PC-9 (cell line): Measurements from ENCODE around the gene TNIK. TPM values are rescaled to one million over a fixed set of nuclear protein-coding genes. Genes with fewer than 3 reads are reported as not detected.

Experiments
- BruUV-seq: library from RNA; stranded (reverse); fragments of 400-500 nt; replicated peaks from 2 replicates; lab custom pipeline; 2021; lab: Mats Ljungman, UMichigan
- CTCF ChIA-PET: fragments of 300-600 bp; sonication (Branson Sonifier 250); formaldehyde crosslinking; loops from one replicate; lab custom pipeline; 2022; ENCODE audit warnings: antibody characterized with exemption; lab: Charles Lee
- POLR2A ChIA-PET: fragments of 300-600 bp; sonication (Branson Sonifier 250); formaldehyde crosslinking; loops from one replicate; lab custom pipeline; 2022; ENCODE audit warnings: antibody characterized with exemption; ENCODE audit not compliant: unreplicated experiment; lab: Charles Lee
- DNase-seq, 2 experiments: peaks; one replicate each; pipeline versions ENCODE4 v3.0.0 to v3.0.0-alpha.2; 2015 to 2022; ENCODE audit warnings: mixed read lengths in 1 of 2
- H2AFZ ChIP-seq: fragments of 200-600 bp; sonication (generic); 2 replicates; pipeline ENCODE4 v1.8.1; 2017; ENCODE audit warnings: antibody characterized with exemption
- H3F3A ChIP-seq: fragments of 200-600 bp; sonication (generic); 2 replicates; pipeline ENCODE4 v1.8.1; 2017; ENCODE audit warnings: antibody characterized with exemption, mild to moderate bottlenecking, low read depth; ENCODE audit not compliant: insufficient read depth
- H3K27ac ChIP-seq: fragments of 200-600 bp; sonication (generic); 2 replicates; pipeline ENCODE4 v1.6.1; 2016; ENCODE audit warnings: mixed run types
- H3K27me3 ChIP-seq: fragments of 200-600 bp; sonication (generic); 2 replicates; pipeline ENCODE4 v1.6.1; 2016; ENCODE audit warnings: low read depth, mixed run types; ENCODE audit not compliant: insufficient read depth
- H3K36me3 ChIP-seq: fragments of 200-600 bp; sonication (generic); 2 replicates; pipeline ENCODE4 v1.6.1; 2016; ENCODE audit warnings: low read depth, mixed run types
- H3K4me1 ChIP-seq: fragments of 200-600 bp; sonication (generic); replicated peaks from 2 replicates; pipeline ENCODE4 v1.6.1; 2016; ENCODE audit warnings: mixed run types; ENCODE audit not compliant: insufficient read depth
- H3K4me2 ChIP-seq: fragments of 200-600 bp; sonication (generic); 2 replicates; pipeline ENCODE4 v1.6.1; 2017; ENCODE audit warnings: mixed run types
- H3K4me3 ChIP-seq: fragments of 200-600 bp; sonication (generic); 2 replicates; pipeline ENCODE4 v1.6.1; 2016; ENCODE audit warnings: mixed run types
- H3K79me2 ChIP-seq: fragments of 200-600 bp; sonication (generic); 2 replicates; pipeline ENCODE4 v1.6.1; 2017; ENCODE audit warnings: low read depth, mixed run types
- H3K9me2 ChIP-seq: fragments of 200-600 bp; sonication (generic); 2 replicates; pipeline ENCODE4 v1.8.1; 2017; ENCODE audit warnings: mild to moderate bottlenecking; ENCODE audit not compliant: insufficient read depth
- H3K9me3 ChIP-seq: fragments of 200-600 bp; sonication (generic); 2 replicates; pipeline ENCODE4 v1.8.1; 2016; ENCODE audit warnings: low read depth; ENCODE audit not compliant: insufficient read depth
- H4K20me1 ChIP-seq: fragments of 200-600 bp; sonication (generic); 2 replicates; pipeline ENCODE4 v1.8.1; 2017; ENCODE audit not compliant: insufficient read depth
- EZH2 ChIP-seq: fragments of 200-600 bp; sonication (generic); IDR thresholded peaks from 2 replicates; pipeline ENCODE4 v1.8.0; 2017; ENCODE audit warnings: antibody characterized with exemption, low read depth
- intact Hi-C: fragments of 100-400 bp; cut with micrococcal nuclease; formaldehyde crosslinking; loops from one replicate; pipeline ENCODE4 v1.10.0; 2022; ENCODE audit not compliant: unreplicated experiment
- total RNA-seq: library from RNA; stranded (reverse); gene quantifications from 2 replicates; pipeline ENCODE4 v1.2.3, GENCODE V29; 2021
- TF ChIP-seq, protein P1 (sequence below): fragments of 200-600 bp; sonication (generic); conservative IDR thresholded peaks from 2 replicates; pipeline ENCODE4 v1.6.1; 2017; ENCODE audit warnings: mixed run types, antibody characterized with exemption, mild to moderate bottlenecking, moderate library complexity

The TNIK gene
- total RNA-seq, 1 experiment from 2014 or later = 30.7 TPM

DNA sequence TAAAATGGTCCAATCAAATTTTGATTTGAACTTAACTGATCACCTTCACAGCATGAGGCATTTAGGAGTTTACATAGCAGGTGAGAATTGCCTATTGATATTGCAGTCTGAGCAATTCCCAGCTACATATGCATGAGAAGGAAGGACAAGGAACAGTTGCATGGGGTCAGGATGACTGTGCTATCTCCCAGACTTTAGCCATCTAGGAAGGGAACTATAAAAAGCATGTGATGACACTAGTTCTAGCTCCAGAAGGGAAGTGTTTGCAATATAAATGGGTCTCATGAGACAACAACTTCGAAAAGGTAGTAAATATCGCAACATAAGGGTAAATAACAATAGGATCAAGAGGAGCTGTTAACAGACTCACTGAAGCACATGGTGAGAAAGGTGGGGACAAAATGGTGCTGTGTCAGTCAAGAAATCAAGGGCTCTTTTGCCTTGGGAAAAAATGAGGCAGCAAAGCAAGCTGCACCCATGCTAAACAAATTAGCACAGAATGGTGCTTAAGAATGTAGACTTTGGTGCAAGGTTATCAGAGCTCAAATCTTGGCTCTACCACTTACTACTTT lies 343.3 kb downstream of the TNIK start:
- no peak for TF ChIP-seq EZH2
- TF ChIP-seq, protein P1, sequence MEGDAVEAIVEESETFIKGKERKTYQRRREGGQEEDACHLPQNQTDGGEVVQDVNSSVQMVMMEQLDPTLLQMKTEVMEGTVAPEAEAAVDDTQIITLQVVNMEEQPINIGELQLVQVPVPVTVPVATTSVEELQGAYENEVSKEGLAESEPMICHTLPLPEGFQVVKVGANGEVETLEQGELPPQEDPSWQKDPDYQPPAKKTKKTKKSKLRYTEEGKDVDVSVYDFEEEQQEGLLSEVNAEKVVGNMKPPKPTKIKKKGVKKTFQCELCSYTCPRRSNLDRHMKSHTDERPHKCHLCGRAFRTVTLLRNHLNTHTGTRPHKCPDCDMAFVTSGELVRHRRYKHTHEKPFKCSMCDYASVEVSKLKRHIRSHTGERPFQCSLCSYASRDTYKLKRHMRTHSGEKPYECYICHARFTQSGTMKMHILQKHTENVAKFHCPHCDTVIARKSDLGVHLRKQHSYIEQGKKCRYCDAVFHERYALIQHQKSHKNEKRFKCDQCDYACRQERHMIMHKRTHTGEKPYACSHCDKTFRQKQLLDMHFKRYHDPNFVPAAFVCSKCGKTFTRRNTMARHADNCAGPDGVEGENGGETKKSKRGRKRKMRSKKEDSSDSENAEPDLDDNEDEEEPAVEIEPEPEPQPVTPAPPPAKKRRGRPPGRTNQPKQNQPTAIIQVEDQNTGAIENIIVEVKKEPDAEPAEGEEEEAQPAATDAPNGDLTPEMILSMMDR = no peak
- no peaks in the 10 kb centered on the region; the same call in 1 of the 2 replicates for H3F3A ChIP-seq
- H3K9me2 ChIP-seq = no peaks in the 10 kb centered on the region
- H3K27ac ChIP-seq = no peak overlapping the region
- H3K9me3 ChIP-seq = no peaks in the 10 kb centered on the region
- no peak overlapping the region for H2AFZ ChIP-seq
- H3K27me3 ChIP-seq = no peaks in the 10 kb centered on the region
- no peak for DNase-seq
- POLR2A ChIA-PET = no interaction called here
- no peak overlapping the region for H3K4me2 ChIP-seq
- BruUV-seq = no TSS peak
- H4K20me1 ChIP-seq = no peaks in the 10 kb centered on the region
- no peak overlapping the region for H3K4me3 ChIP-seq
- intact Hi-C loops = no loop called here
- CTCF ChIA-PET = no interaction called here
- H3K4me1 ChIP-seq = no peaks in the 10 kb centered on the region
- no peaks in the 10 kb centered on the region for H3K36me3 ChIP-seq
- H3K79me2 ChIP-seq = no peaks in the 10 kb centered on the region

DNA sequence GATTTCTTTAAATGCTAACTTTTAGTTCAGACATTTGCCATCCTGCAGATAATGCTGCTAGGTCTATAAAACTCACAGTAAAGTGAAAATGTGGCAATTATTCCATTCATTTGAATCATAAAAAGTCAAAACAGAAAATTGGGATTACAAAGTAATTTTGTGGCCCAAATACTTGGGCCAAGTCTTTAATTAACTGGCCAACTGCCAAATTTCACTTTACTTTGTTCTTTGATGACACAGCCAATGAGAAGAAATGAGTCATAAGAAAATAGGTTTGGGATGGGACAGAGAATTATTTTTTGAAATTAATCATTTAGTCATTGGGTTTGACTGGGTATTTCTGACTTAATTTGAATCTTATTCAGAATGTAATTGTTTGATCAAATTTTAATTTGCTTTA lies 343.8 kb downstream of the TNIK start:
- TF ChIP-seq EZH2 = no peak
- TF ChIP-seq, protein P1 = no peak
- Histone ChIP-seq H2AFZ (no peak overlapping the region), H3F3A (no peaks in the 10 kb centered on the region; the same call in 1 of the 2 replicates), H3K27ac (no peak overlapping the region), H3K4me2 (no peak overlapping the region), H3K36me3 (no peaks in the 10 kb centered on the region), H3K9me3 (no peaks in the 10 kb centered on the region), H3K27me3 (no peaks in the 10 kb centered on the region), H3K4me1 (no peaks in the 10 kb centered on the region), H3K9me2 (no peaks in the 10 kb centered on the region), H3K4me3 (no peak overlapping the region), H3K79me2 (no peaks in the 10 kb centered on the region), H4K20me1 (no peaks in the 10 kb centered on the region)
- BruUV-seq = no TSS peak
- intact Hi-C loops = no loop called here
- POLR2A ChIA-PET = no interaction called here
- DNase-seq = no peak
- CTCF ChIA-PET = no interaction called here

DNA sequence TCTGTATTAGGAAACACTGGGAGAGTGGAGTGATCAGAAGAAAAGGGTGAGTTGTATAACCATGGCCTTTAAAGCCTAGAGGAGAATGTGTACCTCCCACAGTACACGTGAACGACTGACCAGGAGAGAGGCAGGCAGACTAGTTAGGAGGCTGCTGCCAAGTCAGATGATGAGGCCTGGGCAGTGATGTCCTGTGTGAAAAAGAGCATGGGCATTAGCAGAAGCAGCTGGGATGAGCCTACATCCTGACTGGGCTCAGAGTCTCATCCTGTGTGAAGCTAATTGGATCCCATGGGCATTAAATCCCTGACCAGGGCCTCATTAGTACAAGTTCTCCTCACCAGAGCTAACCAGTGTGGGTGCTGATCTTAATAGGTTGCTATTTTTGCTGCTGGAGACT lies 344.5 kb downstream of the TNIK start:
- H3K4me1 ChIP-seq = no peaks in the 10 kb centered on the region
- intact Hi-C loops = no loop called here
- no peak overlapping the region for H3K4me3 ChIP-seq
- H3F3A ChIP-seq = no peaks in the 10 kb centered on the region; the same call in 1 of the 2 replicates
- ChIA-PET POLR2A (no interaction called here), CTCF (no interaction called here)
- no peaks in the 10 kb centered on the region for H3K27me3 ChIP-seq
- no peaks in the 10 kb centered on the region for H3K36me3 ChIP-seq
- no peak overlapping the region for H2AFZ ChIP-seq
- TF ChIP-seq, protein P1 = no peak
- no peak for TF ChIP-seq EZH2
- no peaks in the 10 kb centered on the region for H3K79me2 ChIP-seq
- no peaks in the 10 kb centered on the region for H3K9me2 ChIP-seq
- no peaks in the 10 kb centered on the region for H3K9me3 ChIP-seq
- H3K27ac ChIP-seq = no peak overlapping the region
- H3K4me2 ChIP-seq = no peak overlapping the region
- DNase-seq = no peak
- no peaks in the 10 kb centered on the region for H4K20me1 ChIP-seq
- BruUV-seq = no TSS peak
